HG03457 (cell line): ENCODE results near the gene RIMKLB.
"Not testable (repeated sequence)": the region's sequence is repeated elsewhere in the genome, so short reads cannot be mapped to it uniquely, and the experiment has no call there.

Experiments used
- ATAC-seq: cut with Tn5 transposase; IDR thresholded peaks from one replicate; pipeline ENCODE4 v1.9.1; 2021; ENCODE audit warnings: moderate number of reproducible peaks; ENCODE audit not compliant: unreplicated experiment

The RIMKLB gene

GRCh38 chr12:8816448-8817050 lies 118.8 kb downstream of the RIMKLB start:
- no peak for ATAC-seq

- ATAC-seq: no peak
Measured at GRCh38 chr12:8817856-8818255, 120.1 kb downstream of the RIMKLB start.

GRCh38 chr12:8818526-8818925 lies 120.7 kb downstream of the RIMKLB start:
- no peak for ATAC-seq

GRCh38 chr12:8819666-8819980 lies 121.8 kb downstream of the RIMKLB start:
- ATAC-seq: no peak

DNA sequence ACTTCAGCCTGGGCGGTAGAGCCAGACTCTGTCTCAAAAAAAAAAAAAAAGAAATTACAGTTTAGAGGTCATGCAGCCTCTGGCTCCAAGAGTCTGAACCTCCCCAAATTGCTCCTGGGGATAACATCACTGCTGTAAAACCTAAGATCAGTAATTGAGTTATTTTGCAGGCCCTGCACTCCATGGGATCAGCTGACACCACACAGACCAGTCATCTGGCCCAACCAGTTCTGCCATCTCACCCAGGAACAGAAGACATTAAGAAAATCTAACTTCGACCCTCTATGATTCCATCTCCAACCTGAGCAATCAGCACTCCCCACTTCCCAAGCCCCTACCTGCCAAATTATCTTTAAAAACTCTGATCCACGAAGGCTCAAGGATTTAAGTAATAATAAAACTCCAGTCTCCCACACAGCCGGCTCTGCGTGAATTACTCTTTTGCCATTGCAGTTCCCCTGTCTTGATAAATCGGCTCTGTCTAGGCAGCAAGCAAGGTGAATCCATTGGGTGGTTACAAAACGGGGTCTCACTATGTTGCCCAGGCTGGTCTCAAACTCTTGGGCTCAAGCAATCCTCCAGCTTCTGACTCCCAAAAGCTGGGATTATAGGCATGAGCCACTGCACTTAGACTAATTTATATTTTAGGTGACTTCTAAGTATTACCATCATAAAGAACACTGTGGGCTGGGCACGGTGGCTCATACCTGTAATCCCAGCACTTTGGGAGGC lies 123.1 kb downstream of the RIMKLB start:
- ATAC-seq: not testable (repeated sequence)

GRCh38 chr12:8821591-8821990 lies 123.8 kb downstream of the RIMKLB start:
- no peak for ATAC-seq

GRCh38 chr12:8822298-8822697 lies 124.5 kb downstream of the RIMKLB start, which contains the start of gene A2ML1:
Gene A2ML1 (plus strand): TSS chr12:8822621. CDS start chr12:8822652, 31 bp downstream.
- no peak for ATAC-seq

DNA sequence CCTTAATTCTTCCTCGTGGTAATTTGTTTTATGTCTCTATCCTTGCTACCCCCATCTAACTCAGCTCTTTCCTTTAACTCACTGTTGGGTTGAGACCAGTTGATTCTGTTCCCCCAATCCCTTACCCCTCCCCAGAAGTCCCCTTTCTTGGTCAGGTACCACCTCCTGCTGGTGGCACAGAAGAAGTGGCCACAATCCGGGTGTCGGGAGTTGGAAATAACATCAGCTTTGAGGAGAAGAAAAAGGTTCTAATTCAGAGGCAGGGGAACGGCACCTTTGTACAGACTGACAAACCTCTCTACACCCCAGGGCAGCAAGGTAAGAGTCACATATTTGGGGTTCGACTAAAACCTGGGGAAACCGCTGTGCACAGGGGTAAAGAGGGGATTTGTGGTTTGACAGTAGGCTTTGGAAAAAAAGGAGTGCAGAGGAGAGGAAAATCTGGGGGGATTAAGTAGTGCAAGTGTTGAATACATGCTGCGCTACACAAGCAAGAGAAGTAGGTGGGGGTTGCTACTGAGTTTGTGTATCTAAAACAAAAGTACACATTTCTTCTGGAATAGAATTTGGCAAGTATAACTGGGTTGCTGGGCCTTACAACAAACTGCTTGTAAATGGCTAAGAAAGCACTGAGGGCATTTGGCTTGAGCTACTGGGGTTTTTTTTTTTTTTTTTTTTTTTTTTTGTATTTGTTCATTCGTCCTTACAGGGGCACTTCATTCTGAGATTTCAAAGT lies 125.9 kb downstream of the RIMKLB start:
- no peak for ATAC-seq

DNA sequence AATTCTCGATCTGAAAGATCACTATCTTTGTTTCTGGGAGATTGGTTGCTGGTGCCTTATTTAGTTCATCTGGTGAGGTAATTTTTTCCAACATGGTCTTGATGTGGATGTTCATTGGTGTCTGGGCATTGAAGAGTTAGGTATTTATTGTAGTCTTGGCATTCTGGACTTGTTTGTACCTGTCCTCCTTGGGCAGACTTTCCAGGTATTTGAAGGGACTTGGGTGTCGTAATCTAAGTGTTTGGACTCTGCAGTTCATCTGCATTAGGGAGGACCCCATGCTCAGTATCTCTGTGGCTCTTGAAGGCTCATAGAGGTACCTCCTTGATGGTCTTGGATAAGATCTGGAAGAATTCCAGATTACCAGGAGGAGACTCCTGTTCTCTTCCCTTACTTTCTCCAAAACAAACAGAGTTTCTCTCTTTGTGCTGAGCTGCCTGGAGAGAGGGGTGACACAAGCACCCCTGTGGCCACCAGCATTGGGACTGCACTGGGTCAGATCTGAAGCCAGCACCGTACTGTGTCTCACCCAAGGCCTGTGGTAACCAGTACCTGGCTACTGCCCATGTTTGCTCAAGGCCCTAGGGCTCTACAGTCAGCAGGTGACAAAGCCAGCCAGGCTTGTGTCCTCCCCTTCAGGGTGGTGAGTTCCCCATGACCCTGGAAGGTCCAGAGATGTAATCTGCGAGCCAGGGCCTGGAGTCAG lies 129.9 kb downstream of the RIMKLB start:
- no peak for ATAC-seq

- ATAC-seq: no peak
Measured at GRCh38 chr12:8828257-8829124, 130.7 kb downstream of the RIMKLB start.

- ATAC-seq: no peak
Measured at GRCh38 chr12:8829125-8829518, 131.3 kb downstream of the RIMKLB start.

GRCh38 chr12:8829621-8830020 lies 131.8 kb downstream of the RIMKLB start:
- no peak for ATAC-seq

DNA sequence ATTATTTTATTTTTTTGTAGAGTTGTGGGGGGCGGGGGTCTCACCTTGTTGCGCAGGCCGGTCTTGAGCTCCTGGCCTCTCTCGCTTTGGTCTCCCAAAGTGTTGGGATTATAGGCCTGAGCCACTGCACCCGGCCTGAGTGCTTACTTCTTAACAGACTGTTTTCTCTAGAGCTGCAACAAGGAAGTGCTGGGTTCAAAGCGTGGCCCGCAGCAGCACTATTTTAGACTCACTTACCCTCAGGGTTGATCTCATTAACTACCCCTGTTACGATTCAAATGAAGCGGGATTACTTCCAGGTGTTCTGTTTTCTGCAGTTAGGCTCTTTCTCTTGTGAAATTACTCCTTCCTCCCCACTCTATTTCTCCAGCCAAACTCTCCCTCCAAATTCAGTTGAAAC lies 133.3 kb downstream of the RIMKLB start:
- no peak for ATAC-seq

GRCh38 chr12:8832500-8832899 lies 134.7 kb downstream of the RIMKLB start:
- no peak for ATAC-seq
